Naive thymus-derived CD8-positive, alpha-beta T cell (primary cell): ENCODE measurements around the gene MAML2. TPM values are rescaled to one million over a fixed set of nuclear protein-coding genes. Genes with fewer than 3 reads are reported as not detected.

Experiments used
- ATAC-seq, 2 donors: fragments of 150-1000 bp; cut with Tn5 transposase in 1 of 2; sonication (Bioruptor Pico), chemical (Tn5 transposase) in 1 of 2; 1 replicate in 1 of 2; 2 replicates in 1 of 2; pipeline ENCODE4 v1.10.0; 2021; ENCODE audit warnings: mild to moderate bottlenecking in 2 of 2, moderate library complexity in 2 of 2
- POLR2A ChIA-PET: fragments of 350-600 bp; sonication (Branson Sonifier 250); formaldehyde crosslinking; loops from one replicate; lab custom pipeline; 2021; ENCODE audit warnings: antibody characterized with exemption; lab: Charles Lee
- DNase-seq, 10 donors: peaks; one replicate each; pipeline versions ENCODE4 v3.0.0 to v3.0.0-alpha.2; 2020 to 2022
- H3K27ac Mint-ChIP-seq, 10 donors: one replicate each; pipeline ENCODE4 v1.8.0; 2020 to 2022; ENCODE audit warnings: mild to moderate bottlenecking in 10 of 10, mixed read lengths in 10 of 10, moderate library complexity in 4 of 10, inconsistent platforms in 1 of 10
- H3K27me3 Mint-ChIP-seq, 5 donors: one replicate each; pipeline ENCODE4 v1.8.0; 2021 to 2022; ENCODE audit warnings: mixed read lengths in 5 of 5
- H3K36me3 Mint-ChIP-seq, 3 donors: one replicate each; pipeline ENCODE4 v1.8.0; 2020 to 2022; ENCODE audit warnings: mixed read lengths in 3 of 3, mild to moderate bottlenecking in 2 of 3, inconsistent platforms in 1 of 3
- H3K4me1 Mint-ChIP-seq, 4 donors: one replicate each; pipeline ENCODE4 v1.8.0; 2021 to 2022; ENCODE audit warnings: mixed read lengths in 4 of 4
- H3K4me3 Mint-ChIP-seq, 10 donors: one replicate each; pipeline ENCODE4 v1.8.0; 2020 to 2022; ENCODE audit warnings: mild to moderate bottlenecking in 10 of 10, mixed read lengths in 10 of 10, moderate library complexity in 6 of 10, inconsistent platforms in 1 of 10
- H3K9me3 Mint-ChIP-seq, 9 donors: one replicate each; pipeline ENCODE4 v1.8.0; 2020 to 2022; ENCODE audit warnings: mixed read lengths in 9 of 9, mild to moderate bottlenecking in 3 of 9, inconsistent platforms in 1 of 9, moderate library complexity in 1 of 9
- polyA plus RNA-seq, 3 donors: library from polyadenylated mRNA; unstranded; fragments of 300-500 nt; fragmentation: Illumina TruSeq; gene quantifications; one replicate each; pipeline ENCODE4 v1.2.3, GENCODE V29; 2021
- total RNA-seq, 8 experiments: library from RNA in 2 of 8; stranded (reverse) in 2 of 8; gene quantifications; one replicate each; pipeline ENCODE4 v1.2.3 and lab custom pipeline; 2021 to 2026

MAML2 gene
- total and polyA plus RNA-seq, 5 experiments from 2014 or later, result 6.6 to 68.5 (median 33.0) TPM

DNA sequence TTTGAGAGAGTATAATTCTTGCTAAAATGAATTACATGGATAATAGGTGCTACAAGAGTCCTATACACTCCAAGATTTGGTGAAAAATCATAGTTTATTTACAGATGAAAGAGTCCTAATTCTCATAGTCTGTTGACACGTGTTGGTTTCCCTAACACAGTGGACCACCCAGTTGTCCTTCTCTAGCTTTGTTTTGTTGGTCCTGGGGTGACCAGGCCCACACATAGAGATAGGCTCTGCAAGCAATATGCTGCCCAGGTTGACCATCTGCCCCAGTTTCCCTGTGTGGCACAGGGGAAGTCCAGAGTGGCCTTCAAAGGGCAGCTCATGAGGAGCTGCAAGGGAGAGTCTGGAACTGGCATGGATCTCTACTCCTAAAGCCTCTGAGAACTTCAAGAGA, 184.9 kb downstream of the MAML2 start:
- Mint-ChIP-seq H3K27me3 (no peaks in the 10 kb centered on the region), H3K27ac (peak overlapping the region; percentile 15 to 93 (median 84)), H3K36me3 (peaks cover 0 to 25% (median 10%) of the 10 kb centered on the region in 3 donors), H3K9me3 (no peaks in the 10 kb centered on the region), H3K4me3 (peak overlapping the region in 3 of 10 donors; percentile 5 to 71 (median 18)), H3K4me1 (peaks cover 30 to 76% (median 62%) of the 10 kb centered on the region in 4 donors)
- ATAC-seq (no peak), DNase-seq (no peak)
- POLR2A ChIA-PET, result interaction anchor here (0.6 kb wide), 1 partner anchor 177 kb away, joined by 4 read pairs; no protein-coding TSS in a partner anchor

DNA sequence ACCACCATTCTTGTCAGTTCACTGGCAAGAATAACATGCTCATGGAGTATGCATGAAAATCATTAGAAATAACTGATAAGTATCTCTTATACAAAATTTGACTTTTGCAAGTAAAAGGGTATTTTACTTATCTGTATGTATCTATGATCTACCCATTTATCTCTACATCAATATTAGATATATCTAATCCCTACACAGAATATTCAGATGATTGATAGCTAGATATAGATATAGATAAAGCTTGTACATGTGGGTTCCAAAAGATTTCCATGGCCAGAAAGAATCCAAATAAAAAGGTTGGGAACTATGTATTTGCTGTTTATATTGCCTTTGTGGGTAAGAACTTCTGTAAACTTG, 185.5 kb downstream of the MAML2 start:
- POLR2A ChIA-PET, result no interaction called here
- H3K36me3 Mint-ChIP-seq, result peaks cover 0 to 31% (median 12%) of the 10 kb centered on the region in 3 donors
- peak overlapping the region in 9 of 10 donors; percentile 33 to 93 (median 86) for H3K27ac Mint-ChIP-seq
- H3K27me3 Mint-ChIP-seq, result no peaks in the 10 kb centered on the region
- ATAC-seq (no peak), DNase-seq (no peak)
- peak overlapping the region in 7 of 10 donors; percentile 20 to 73 (median 56) for H3K4me3 Mint-ChIP-seq
- H3K4me1 Mint-ChIP-seq, result peaks cover 30 to 81% (median 64%) of the 10 kb centered on the region in 4 donors
- H3K9me3 Mint-ChIP-seq, result no peaks in the 10 kb centered on the region

DNA sequence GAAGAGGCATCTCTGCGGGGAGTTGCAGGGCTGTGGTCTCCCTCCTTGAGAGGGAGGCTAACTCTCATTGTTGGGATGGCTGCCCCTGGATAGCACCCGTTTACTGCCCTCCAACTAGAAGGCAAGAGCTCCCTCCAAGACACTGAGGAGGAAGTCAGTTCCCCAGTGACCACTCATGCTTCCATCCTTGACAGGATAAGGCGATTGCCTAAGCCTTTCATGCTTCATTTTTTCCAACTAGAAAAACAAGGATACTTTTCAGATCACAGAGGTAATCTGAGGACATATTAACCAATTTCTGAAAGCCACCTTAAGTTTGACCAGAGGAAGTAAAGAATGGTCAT, 186.6 kb downstream of the MAML2 start:
- H3K4me1 Mint-ChIP-seq, result peaks cover 28 to 80% (median 64%) of the 10 kb centered on the region in 4 donors
- POLR2A ChIA-PET, result interaction anchor here (0.9 to 1.1 kb wide), 3 partner anchors 10 to 17 kb away, joined by 3 read pairs; no protein-coding TSS in a partner anchor
- H3K27ac Mint-ChIP-seq, result peak overlapping the region in 9 of 10 donors; percentile 78 to 93 (median 86)
- no peaks in the 10 kb centered on the region for H3K27me3 Mint-ChIP-seq
- ATAC-seq (no peak), DNase-seq (no peak)
- H3K9me3 Mint-ChIP-seq, result no peaks in the 10 kb centered on the region
- H3K36me3 Mint-ChIP-seq, result peaks cover 0 to 27% (median 15%) of the 10 kb centered on the region in 3 donors
- H3K4me3 Mint-ChIP-seq, result peak overlapping the region in 7 of 10 donors; percentile 18 to 73 (median 56)

DNA sequence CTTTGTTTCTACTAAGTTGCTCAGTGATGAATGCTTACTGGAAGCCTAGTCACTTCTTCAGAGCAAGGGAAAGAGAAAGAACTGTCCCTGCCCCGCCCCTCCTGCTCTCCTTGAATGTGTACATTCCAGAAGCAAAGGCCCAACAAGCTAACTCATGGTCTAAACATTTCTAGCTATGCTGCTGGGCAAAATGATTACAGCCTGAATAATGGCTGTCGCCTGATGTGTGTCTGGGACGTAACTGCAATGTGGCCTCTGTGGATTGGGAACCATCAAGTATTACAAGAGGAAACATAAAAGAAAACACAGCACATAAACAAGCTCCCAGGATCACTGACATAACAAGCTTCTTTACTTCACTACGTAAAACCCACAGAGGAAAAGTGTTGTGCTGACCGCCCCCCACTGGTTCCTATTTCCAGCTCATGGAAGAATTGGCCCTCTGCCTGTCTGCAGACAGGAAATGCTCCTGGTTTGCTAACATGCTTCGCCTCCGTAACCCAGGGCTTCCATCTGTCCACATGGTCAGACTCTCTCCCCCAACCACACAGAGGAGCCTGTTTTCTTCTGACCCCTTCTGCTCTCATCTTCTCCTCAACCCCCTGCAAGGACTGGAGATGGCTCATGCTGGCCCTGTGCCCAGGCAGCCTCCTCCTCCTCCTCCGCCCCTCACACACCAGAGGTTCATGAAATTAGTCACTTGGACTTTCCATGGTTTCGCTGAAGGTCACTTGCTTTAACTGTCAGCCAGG, 187.2 kb downstream of the MAML2 start:
- no peaks in the 10 kb centered on the region for H3K27me3 Mint-ChIP-seq
- H3K27ac Mint-ChIP-seq, result peak overlapping the region in 9 of 10 donors; percentile 7 to 93 (median 86)
- H3K4me3 Mint-ChIP-seq, result peak overlapping the region in 6 of 10 donors; percentile 1 to 73 (median 50)
- DNase-seq, result no peak
- H3K9me3 Mint-ChIP-seq, result no peaks in the 10 kb centered on the region
- POLR2A ChIA-PET, result interaction anchor here (0.9 to 1.1 kb wide), 4 partner anchors 9 to 16 kb away, joined by 3 to 4 read pairs (median 3); no protein-coding TSS in a partner anchor
- H3K36me3 Mint-ChIP-seq, result peaks cover 0 to 27% (median 15%) of the 10 kb centered on the region in 3 donors
- H3K4me1 Mint-ChIP-seq, result peaks cover 28 to 74% (median 61%) of the 10 kb centered on the region in 4 donors
- ATAC-seq, result no peak

DNA sequence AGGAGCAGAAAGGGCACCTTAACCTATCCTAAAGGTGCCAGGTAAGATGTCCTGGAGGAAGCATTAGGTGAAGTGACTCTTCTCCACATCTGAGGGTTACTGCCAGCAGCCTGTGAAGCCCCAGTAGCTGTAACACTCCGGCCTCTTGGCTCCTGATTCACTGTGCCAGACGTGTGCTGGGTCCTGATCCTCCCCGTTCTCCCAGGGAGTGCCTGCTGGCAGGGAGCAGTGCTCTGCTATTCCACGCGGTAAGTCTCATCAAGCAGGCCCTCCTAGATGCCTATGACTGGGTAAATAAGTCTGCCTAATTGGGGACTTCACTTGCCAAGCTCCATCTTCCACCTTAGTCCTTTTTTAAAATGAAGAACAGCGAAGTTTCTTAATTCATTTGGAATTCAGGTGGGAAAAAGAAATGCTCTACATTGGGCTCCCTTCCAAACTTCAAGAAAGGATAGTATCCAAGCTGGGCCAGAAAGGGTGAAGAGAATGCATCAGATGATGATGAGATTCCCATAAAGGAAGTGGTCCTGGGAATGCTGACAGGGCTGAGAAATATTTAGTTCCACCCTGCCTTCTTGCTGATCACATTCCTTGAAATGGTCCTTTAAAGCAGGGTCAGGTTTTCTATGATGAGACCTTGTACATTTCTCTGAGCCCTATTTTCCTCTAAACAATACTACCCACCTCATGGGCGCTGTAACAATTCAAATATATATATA, 188.0 kb downstream of the MAML2 start:
- ATAC-seq, result no peak
- H3K27ac Mint-ChIP-seq, result peak overlapping the region in 9 of 10 donors; percentile 1 to 77 (median 41)
- H3K9me3 Mint-ChIP-seq, result no peaks in the 10 kb centered on the region
- peaks cover 26 to 66% (median 59%) of the 10 kb centered on the region in 4 donors for H3K4me1 Mint-ChIP-seq
- no peak for DNase-seq
- POLR2A ChIA-PET, result interaction anchor here (1.0 to 1.1 kb wide), 2 partner anchors 12 to 15 kb away, joined by 3 to 4 read pairs; no protein-coding TSS in a partner anchor
- H3K36me3 Mint-ChIP-seq, result peaks cover 0 to 24% (median 15%) of the 10 kb centered on the region in 3 donors
- no peak overlapping the region for H3K4me3 Mint-ChIP-seq
- no peaks in the 10 kb centered on the region for H3K27me3 Mint-ChIP-seq

DNA sequence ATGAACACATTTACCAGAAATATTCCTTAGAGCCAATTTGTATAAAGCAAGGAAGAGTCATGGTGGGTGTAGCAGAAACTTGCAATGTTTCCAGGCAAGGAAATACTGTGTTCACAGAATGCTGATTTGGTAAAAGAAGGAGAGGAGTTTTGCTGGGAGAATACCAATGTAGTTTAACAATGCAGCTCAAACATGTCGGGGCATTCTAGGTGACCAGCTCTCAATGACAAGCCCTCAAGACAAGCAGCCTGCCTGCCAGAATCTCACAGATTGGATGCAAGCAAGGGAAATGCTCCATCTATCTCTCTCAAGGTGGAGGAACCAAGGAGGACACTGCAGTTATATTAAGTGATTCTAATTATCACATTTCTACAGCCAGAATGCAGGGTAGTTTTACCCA, 190.4 kb downstream of the MAML2 start:
- Mint-ChIP-seq H3K4me1 (peaks cover 25 to 59% (median 54%) of the 10 kb centered on the region in 4 donors), H3K27me3 (no peaks in the 10 kb centered on the region), H3K27ac (peak overlapping the region in 7 of 10 donors; percentile 7 to 91 (median 68)), H3K4me3 (peak overlapping the region in 1 of 10 donors; percentile 16), H3K9me3 (no peaks in the 10 kb centered on the region), H3K36me3 (peaks cover 0 to 25% (median 15%) of the 10 kb centered on the region in 3 donors)
- ATAC-seq (no peak), DNase-seq (no peak)
- POLR2A ChIA-PET, result no interaction called here

DNA sequence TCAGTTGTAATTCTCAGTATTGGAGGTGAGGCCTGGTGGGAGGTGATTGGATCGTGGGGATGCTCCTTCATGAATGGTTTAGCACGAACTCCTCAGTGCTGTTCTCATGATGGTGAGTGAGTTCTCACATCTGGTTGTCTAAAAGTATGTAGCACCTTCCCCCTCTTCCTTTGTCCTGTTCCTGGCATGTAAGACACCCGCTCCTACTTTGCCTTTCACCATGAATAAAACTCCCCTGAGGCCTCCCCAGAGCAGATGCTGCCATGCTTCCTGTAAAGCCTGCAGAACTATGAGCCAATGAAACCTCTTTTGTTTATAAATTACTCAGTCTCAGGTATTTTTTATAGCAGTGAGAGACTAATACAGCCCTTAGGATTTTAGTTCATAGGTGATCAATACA, 191.5 kb downstream of the MAML2 start:
- no peaks in the 10 kb centered on the region for H3K9me3 Mint-ChIP-seq
- POLR2A ChIA-PET, result interaction anchor here (0.6 kb wide), 1 partner anchor 175 kb away, joined by 3 read pairs; no protein-coding TSS in a partner anchor
- H3K4me3 Mint-ChIP-seq, result no peak overlapping the region
- H3K4me1 Mint-ChIP-seq, result peaks cover 20 to 54% (median 48%) of the 10 kb centered on the region in 4 donors
- no peak overlapping the region for H3K27ac Mint-ChIP-seq
- H3K36me3 Mint-ChIP-seq, result peaks cover 0 to 25% (median 15%) of the 10 kb centered on the region in 3 donors
- no peak for DNase-seq
- no peak for ATAC-seq
- H3K27me3 Mint-ChIP-seq, result no peaks in the 10 kb centered on the region

DNA sequence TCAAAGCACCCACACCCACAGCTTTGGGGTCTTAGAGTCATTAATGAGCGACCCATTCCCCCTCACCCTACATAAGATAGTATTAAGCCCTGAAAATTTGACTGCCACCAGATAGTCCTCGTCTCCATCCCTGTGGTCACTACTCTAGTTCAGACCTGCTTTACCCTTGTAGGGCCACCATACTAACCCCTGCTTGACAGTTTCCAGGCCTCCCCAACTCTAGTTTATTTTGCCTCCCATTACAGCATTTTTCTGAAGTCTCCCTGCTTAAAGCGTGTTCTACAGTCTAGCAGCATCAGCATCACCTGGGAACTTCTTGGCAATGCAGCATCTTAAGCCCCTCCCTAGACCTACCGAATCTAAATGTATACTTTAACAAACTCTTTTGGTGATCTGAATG, 192.4 kb downstream of the MAML2 start:
- POLR2A ChIA-PET, result interaction anchor here (0.6 kb wide), 1 partner anchor 176 kb away, joined by 3 read pairs; no protein-coding TSS in a partner anchor
- Mint-ChIP-seq H3K27ac (no peak overlapping the region), H3K36me3 (peaks cover 0 to 27% (median 16%) of the 10 kb centered on the region in 3 donors), H3K27me3 (no peaks in the 10 kb centered on the region), H3K4me1 (peaks cover 12 to 49% (median 40%) of the 10 kb centered on the region in 4 donors), H3K4me3 (no peak overlapping the region), H3K9me3 (no peaks in the 10 kb centered on the region)
- DNase-seq (no peak), ATAC-seq (no peak)

DNA sequence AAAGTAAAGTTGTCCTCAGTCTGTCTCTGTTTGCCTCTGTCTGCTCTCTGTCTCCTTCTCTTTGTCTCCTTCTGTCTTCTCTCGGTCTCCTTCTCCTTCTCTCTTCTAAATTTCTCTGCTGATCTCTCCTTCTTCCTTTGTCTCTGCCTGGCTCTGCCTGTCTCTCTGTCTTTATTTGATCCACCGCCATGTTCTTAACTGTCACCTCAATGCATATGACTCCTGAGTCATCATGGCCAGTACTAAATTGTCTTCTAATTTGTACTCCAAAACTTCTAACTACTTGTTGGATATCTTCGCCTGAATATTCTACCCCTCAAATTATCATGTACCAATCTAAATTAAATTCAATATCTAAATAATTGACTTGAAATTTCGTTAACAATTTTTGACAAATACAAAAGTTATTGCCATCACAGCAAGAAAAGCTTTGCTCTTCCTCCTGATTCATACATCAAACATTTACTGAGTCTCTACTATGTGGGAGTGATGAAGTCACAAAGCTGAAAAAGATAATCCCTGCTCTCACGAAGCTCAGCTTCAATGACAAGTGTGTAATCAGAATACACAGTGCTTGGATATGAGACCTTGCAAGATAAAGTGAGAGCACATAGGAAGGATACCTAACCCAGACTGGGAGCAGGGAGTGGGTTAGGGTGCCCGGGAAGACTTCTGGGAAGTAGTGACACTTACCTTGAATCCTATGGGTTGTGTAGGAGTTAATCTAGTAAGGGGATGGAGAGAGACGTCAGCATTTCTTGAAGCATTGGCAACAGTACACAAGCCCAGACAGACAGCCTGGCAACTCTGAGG, 193.0 kb downstream of the MAML2 start:
- no peak overlapping the region for H3K4me3 Mint-ChIP-seq
- ATAC-seq (no peak), DNase-seq (no peak)
- no peaks in the 10 kb centered on the region for H3K27me3 Mint-ChIP-seq
- peaks cover 14 to 50% (median 42%) of the 10 kb centered on the region in 4 donors for H3K4me1 Mint-ChIP-seq
- POLR2A ChIA-PET, result interaction anchor here (1.1 kb wide), 1 partner anchor 9 kb away, joined by 4 read pairs; no protein-coding TSS in a partner anchor
- H3K27ac Mint-ChIP-seq, result no peak overlapping the region
- H3K36me3 Mint-ChIP-seq, result peaks cover 0 to 28% (median 16%) of the 10 kb centered on the region in 3 donors
- no peaks in the 10 kb centered on the region for H3K9me3 Mint-ChIP-seq

DNA sequence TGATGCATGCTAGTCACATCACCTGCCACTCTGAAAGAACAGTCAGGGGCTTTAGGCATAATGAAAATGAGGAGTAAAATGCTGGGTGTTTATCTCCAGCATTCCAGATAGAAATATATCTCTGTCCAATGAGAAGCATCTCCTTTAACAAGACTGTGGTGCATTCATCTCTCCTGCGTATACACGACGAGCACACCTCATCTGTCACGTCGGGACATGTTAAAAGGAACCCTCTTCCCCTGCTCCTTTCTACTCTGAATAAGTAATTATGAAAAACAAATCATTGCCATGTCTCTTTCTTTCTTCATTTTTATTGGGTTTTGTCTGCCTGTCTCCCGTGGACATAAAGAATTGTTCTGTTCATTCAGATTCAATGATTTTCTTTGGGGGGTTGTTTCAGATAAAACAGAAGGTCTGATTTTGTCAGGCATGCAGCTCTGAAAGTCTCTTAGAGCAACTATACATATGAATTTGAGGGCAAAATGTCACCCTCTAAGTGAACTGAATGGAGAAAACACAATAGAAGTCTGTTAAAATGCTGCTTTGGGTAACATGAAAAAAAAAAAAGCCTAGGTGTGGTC, 195.0 kb downstream of the MAML2 start:
- peaks cover 14 to 55% (median 39%) of the 10 kb centered on the region in 4 donors for H3K4me1 Mint-ChIP-seq
- peak overlapping the region in 9 of 10 donors; percentile 13 to 77 (median 61) for H3K27ac Mint-ChIP-seq
- ATAC-seq, result no peak
- no peak overlapping the region for H3K4me3 Mint-ChIP-seq
- H3K9me3 Mint-ChIP-seq, result no peaks in the 10 kb centered on the region
- DNase-seq, result no peak
- H3K36me3 Mint-ChIP-seq, result peaks cover 0 to 38% (median 12%) of the 10 kb centered on the region in 3 donors
- H3K27me3 Mint-ChIP-seq, result no peaks in the 10 kb centered on the region
- POLR2A ChIA-PET, result interaction anchor here (1.0 to 1.1 kb wide), 2 partner anchors 11 to 68 kb away, joined by 3 read pairs; no protein-coding TSS in a partner anchor

DNA sequence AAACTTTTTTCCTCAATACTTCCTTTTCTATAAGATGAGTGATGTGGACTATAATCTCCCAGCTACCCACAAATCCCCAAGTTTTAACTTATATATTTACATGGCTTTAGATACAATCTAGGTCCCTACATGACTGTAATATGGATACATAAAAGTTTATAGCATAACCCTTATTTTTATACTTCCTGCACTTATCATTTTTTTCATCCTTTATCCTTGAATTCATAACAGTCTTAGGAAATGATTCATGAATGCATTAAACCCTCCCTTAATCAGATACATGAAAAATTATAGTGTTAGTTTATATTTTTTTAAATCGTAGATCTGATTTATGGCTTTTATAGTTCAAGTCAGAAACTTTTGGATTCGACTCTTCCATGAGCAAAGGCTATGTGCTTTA, 195.8 kb downstream of the MAML2 start:
- H3K36me3 Mint-ChIP-seq, result peaks cover 0 to 32% (median 6%) of the 10 kb centered on the region in 3 donors
- H3K27ac Mint-ChIP-seq, result peak overlapping the region in 4 of 10 donors; percentile 15 to 20 (median 17)
- DNase-seq (no peak), ATAC-seq (no peak)
- H3K4me1 Mint-ChIP-seq, result peaks cover 14 to 52% (median 36%) of the 10 kb centered on the region in 4 donors
- POLR2A ChIA-PET, result interaction anchor here (0.7 to 1.3 kb wide), 2 partner anchors 9 to 33 kb away, joined by 3 read pairs; no protein-coding TSS in a partner anchor
- peak overlapping the region in 1 of 10 donors; percentile 26 for H3K4me3 Mint-ChIP-seq
- no peaks in the 10 kb centered on the region for H3K27me3 Mint-ChIP-seq
- H3K9me3 Mint-ChIP-seq, result no peaks in the 10 kb centered on the region
